Measurements from ENCODE around the gene TOP3B.

Gene TOP3B

GRCh38 chr22:22010358-22010757 lies 27.8 kb upstream of the TOP3B start:
- no peak for DNase-seq (ENCODE audit: low read depth)

DNA sequence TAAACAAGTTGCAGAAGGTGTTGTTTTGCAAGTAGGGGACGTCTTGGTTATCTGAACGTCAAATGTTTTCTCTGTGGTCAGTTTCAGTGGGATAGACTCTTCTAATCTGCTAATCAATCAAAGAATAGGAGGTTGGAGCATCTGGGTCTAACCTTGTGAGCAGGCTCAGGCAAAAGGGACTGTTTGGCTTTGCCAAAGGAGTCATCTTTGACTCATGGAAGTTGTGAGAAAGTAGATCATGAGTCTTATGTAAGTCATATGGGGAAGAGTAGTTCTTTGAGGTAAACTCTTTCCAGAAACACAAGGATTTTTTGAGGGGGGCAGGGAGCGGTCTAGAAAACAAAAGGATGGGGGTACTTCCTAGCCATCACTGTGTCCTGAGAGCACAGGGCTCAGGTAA lies 27.1 kb upstream of the TOP3B start:
- no peak for DNase-seq (ENCODE audit: low read depth)

GRCh38 chr22:22006596-22006990 lies 24.0 kb upstream of the TOP3B start:
- no peak for DNase-seq (ENCODE audit: low read depth)

- no peak for DNase-seq (ENCODE audit: low read depth)
These were observed 23.5 kb upstream of the TOP3B start for GRCh38 chr22:22005945-22006595.

GRCh38 chr22:22003233-22003632 lies 20.6 kb upstream of the TOP3B start:
- DNase-seq (ENCODE audit: low read depth), result no peak

- no peak for DNase-seq (ENCODE audit: low read depth)
These were observed 20.0 kb upstream of the TOP3B start for GRCh38 chr22:22002526-22003055.

DNA sequence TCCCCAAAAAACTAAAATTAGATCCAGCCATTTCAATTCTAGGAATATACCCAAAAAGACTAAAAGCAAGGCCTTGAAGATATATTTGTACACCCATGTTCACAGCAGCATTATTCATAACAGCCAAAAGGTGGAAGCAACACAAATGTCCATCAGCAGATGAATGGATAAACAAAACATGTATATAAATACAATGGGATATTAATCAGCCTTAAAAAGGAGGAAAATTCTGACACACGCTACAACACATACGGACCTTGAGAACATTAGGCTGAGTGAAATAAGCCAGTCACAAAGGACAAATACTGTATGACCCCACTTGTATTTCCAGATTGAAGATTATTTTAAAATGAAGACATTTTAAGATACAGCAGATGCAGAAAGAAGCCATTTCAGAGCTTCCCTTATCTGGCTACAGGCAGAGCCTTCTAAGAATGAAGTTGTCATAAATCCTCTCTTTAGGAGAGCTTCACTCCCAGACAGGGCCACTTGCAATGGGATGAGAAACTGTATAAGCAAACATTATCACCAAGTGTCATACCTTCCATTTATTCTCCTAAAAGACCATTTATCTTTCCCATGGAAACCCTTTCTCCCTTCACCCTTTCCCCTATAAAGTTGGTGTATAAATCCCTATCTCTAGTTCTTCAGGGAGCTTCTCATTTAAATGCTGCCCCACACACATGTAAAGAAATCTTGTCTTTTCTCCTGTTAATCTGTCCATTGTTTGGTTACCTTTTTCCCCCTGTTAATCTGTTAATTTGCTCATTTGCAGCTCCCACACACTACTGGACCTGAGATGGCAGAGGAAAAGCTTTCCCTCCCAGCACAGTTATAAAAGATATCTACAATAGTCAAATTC lies 19.3 kb upstream of the TOP3B start:
- no peak for DNase-seq (ENCODE audit: low read depth)

DNA sequence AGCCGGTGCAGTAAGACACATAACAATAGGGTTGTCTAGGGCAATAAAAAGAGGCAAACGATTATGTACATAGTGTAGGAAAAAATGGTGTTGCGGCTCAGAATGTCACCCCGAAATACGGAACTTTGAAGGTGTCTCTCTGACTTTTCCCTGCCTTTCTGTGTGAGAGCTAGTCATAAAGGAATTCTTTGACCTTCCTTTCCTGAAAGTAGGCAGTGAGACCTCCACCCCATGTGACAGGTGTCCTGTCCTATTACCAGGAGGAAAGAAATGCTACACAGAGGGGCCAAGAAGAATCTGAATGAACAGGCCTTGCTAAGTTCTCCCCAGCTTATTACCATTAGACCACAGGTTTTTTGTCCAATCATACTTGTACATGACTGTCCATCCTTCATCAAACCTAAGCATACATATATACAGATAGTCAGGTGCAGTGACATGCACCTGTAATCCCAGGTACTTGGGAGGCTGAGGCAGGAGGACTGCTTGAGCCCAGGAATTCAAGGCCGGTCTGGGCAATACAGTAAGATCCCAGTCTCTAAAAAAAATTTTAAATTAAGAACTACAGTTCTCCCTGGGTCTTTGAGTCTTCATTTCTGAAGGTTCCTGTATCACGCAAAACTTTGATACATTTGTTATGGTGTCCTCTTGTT lies 16.1 kb upstream of the TOP3B start:
- no peak for DNase-seq (ENCODE audit: low read depth)

- DNase-seq (ENCODE audit: low read depth), result no peak
These were observed 13.7 kb upstream of the TOP3B start for GRCh38 chr22:21996175-21996720.

- DNase-seq (ENCODE audit: low read depth), result no peak
These were observed 13.1 kb upstream of the TOP3B start for GRCh38 chr22:21995660-21996059.

GRCh38 chr22:21994881-21995444 lies 12.4 kb upstream of the TOP3B start:
- DNase-seq (ENCODE audit: low read depth), result no peak

DNA sequence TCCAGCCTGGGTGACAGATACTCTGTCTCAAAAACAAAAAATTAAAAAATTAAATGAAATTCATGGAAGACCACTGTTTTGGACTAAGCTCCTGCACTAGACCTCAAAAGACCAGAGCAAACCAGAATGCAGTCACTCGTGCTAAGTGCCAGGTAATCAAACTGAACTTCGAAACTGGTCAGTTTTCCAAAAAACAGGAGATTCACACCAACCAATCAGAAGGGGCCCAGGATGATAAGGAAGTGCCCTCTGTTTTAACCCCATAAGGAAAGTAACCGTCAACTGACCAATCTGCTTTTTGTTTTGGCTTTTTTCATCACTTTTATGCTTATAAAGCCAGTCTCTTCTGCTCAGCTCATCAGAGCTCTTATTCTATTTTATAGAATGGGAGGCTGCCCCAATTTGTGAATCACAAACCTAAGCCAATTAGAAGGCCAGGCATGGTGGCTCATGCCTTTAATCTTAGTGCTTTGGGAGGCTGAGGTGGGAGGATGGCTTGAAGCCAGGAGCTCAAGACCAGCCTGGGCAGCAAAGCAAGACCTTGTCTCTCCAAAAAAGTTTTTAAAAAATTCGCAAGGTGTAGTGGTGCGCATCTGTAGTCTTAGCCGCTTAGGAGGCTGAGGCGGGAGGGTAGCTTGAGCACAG lies 10.1 kb upstream of the TOP3B start:
- DNase-seq (ENCODE audit: low read depth), result no peak

DNA sequence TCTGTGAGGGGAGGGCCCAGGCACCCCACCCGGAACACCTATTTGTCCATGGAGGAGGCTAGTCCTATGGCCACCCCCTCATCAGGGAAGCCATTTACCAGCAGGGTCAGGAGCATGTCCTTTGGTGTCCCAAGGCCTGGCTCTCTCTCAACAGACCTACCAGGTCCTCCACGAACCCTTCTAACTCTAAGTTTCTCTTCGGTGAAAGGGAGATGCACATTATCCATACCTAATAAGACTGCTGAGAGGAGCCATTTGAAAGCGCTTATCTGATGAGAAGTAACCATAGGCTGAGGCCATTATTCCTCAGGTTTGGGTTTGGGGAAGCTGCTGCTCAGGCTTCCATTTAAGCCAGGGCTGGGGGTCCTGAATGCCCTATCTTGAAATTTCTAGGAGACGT lies 9.2 kb upstream of the TOP3B start:
- no peak for DNase-seq (ENCODE audit: low read depth)

- DNase-seq (ENCODE audit: low read depth), result no peak
These were observed 8.7 kb upstream of the TOP3B start for GRCh38 chr22:21991304-21991596.

DNA sequence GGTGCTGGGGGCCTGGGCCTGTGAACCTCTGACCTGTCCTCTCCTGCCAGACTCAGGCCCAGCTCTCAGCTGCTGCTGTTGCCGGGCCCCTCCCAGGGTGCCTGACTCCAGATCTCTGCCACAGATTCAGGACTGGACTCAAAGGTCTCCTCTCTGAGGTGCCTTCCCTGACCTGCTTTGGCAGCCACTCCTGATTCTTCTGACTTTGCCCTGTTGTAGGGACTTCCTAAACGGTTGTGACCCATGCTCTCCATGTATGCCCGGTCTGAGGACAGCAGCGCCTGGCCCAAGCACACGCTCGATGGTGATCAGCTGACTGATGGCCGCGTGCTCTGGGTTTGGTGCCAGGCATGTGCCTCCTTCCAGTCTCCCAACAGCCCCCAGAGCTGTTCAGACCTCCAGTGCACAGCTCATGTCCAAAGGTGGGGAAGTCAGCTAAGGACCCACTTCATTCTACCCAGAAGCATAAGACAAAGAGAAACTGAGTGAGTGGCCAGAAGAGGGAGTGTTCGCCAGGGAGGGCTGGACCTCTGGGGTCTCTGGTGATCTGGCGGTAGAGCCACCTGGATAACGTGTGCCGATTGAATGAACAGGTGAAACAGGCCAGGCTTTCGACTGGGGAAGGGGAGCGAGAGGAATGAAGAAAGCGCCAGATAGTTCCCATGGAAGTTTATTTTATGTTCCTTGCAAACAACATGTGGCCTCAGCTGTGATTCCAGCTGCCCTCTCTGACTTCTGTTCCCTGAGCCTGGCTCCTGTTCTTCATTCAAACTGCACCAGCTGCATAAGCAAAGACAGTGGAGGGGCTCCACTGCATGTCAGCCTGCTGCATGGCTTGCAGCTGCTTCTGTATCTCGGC lies 8.1 kb upstream of the TOP3B start:
- no peak for DNase-seq (ENCODE audit: low read depth)

DNA sequence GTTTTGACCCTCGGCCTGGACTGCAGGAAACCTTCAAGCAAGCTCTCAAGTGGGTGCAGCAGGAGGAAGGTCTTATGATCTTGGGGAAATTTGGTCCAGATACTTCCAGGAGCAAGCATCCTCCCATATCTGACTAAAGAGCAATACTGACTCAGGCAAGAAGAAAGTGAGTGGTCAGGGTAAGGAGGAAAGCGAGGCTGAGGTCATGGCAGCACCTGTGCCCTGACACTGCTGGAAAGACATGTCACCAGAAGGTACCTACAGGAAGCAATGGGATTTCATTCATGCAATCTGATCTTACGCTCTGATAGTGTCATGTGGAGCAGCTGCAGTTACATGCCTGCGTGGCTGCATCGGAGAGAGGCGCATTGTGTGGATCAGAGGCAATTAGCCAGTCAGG lies 6.5 kb upstream of the TOP3B start:
- DNase-seq (ENCODE audit: low read depth), result no peak

DNA sequence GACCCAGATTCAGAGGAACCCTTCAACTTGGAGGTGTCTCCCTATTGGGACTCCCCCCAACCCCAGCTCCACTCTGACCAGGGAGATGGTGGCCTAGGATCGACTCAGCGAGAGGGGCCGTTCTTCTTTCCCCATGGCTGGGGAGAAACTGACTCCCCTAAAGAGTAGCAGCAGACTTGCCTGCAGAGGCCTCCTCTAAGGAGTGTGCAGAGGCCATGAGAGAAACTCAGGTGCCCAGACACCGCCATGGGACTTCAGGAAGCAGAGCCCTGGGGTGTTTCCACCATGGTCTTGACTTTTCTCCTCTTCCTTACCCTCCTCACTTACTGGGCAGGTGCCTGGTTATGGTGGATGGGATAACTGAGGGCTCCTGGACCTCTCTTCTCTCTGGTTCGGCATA lies 2.6 kb upstream of the TOP3B start:
- no peak for DNase-seq (ENCODE audit: low read depth)

DNA sequence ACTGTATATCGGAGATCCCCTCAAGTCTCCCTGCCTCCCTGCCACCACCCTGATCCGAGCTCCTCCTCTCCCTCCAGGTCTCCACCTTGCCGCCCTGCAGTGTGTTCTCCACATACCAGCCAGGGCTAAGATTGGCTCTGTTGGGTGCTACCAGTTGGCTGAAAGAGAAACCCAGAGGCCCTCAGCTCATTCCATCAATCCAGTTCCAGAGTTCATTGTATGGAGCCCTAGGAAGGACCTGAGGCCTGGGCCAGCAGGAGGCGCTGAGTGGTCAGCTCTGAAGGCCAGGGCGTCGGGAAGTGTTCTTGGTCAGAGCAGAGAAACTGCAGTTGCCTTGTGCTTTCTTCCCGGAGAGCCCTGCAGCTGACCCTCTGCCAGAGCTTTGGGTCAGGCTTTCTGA lies 2.2 kb upstream of the TOP3B start:
- DNase-seq (ENCODE audit: low read depth), result peak; percentile 65

GRCh38 chr22:21981874-21982273 lies 713 bp downstream of the TOP3B start:
- peak; percentile 6 for DNase-seq (ENCODE audit: low read depth)

DNA sequence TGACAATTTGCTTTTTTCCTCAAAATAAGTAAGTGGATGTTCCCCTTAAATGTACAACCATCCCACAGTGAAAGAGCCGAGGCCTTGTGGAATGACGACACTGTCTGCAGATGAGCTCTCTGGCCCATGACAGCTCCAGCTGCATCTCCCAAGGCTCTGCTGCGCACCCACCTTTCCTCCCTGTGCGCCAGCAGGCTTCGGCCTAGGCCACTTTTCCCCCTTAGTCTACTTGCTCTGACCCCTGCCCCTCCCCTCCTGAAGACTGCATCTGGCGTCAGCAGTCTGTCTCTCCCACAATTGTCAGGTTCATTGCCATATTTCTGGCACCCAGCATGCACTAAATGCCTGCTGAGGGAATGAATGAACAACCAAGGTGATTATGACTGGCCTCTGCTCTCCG lies 2.0 kb downstream of the TOP3B start:
- DNase-seq (ENCODE audit: low read depth), result no peak

All from iris pigment epithelial cell (primary cell).